Eye (tissue), 1 donor: ENCODE data around the gene MPPE1.
A peak's percentile ranks its signal among the peaks of the same experiment; 100 is the strongest.
"Not testable (repeated sequence)": the region's sequence is repeated elsewhere in the genome, so short reads cannot be mapped to it uniquely, and the experiment has no call there.

Source experiments
- DNase-seq: peaks from one replicate; pipeline ENCODE4 v3.0.0-alpha.2; 2015

The MPPE1 gene

DNA sequence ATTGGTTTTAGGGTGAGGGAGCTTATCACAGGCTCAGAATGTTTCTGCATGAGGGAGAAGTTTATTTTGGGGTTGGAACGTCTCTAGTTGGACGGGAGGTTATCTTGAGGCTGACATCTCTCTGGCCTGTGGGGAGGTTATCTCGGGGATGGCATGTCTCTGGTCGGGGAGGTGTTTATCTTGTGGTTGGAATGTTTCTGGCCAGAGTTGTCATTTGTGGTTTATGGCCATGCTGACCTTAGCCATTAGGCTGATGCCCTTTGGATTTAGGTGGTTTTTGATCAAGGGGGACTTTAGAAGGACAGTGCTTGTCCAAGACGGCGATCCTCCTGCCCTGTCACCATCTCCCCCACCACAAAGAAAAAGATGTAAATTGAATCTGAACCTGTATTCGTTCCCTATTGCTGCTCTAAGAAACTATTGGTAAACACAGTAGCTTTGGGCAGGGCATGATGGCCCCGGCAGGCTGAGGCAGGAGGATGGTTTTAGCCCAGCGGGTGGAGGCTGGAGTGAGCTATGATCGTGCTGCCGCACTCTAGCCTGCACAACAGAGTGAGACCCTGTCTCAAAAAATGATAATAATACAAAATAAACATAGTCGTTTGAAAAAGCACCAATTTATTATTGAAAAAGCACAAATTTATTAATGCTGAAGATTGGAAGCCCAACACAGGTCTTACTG is 17.8 kb upstream of the MPPE1 start:
- no peak for DNase-seq

GRCh38 chr18:11923450-11923849 is 15.3 kb upstream of the MPPE1 start:
- DNase-seq = no peak

- not testable (repeated sequence) for DNase-seq
Observed at GRCh38 chr18:11919522-11919921, 11.4 kb upstream of the MPPE1 start.

DNA sequence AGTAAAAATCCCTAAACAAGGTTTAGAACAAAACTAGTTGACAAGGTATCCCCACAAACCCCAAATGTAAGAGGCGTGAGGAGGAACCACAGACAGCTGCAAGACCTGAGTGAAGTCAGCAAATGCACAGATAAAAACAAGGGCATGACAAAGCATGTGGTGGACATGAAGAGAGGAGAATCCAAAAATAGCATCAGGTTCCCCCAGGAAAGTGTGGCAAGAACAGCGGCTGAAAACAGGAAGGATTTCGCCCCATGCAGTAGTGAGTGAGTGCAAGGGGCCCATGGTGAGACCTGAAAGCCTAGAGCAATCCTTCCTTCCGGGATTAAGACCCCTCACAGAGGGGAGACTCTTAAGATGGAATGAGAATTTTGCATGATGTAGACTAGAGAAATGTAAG is 8.8 kb upstream of the MPPE1 start:
- DNase-seq = not testable (repeated sequence)

- no peak for DNase-seq
Observed at GRCh38 chr18:11909591-11910026, 1.5 kb upstream of the MPPE1 start.

DNA sequence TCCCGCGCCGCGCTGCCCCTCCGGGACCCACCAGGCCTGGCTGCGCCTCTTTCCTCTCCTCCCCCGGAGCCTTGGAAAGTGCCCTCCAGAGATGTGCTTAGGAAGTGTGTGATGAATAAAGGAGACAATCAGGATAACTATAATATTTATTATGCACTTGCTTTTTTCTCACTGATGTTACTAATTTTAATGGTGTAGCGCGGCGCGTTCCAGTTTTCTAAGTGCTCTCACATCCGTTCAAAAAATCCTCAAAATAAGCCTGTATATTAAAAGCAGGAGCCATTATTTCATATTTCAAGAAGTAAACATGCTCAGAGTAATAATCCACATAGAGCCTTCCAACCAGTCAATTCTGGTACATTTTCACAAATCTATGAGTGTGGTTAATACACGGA is 941 bp upstream of the MPPE1 start:
- DNase-seq = no peak

GRCh38 chr18:11906926-11907874 is 917 bp downstream of the MPPE1 start:
- peak; percentile 2 for DNase-seq

GRCh38 chr18:11906176-11906575 is 1.9 kb downstream of the MPPE1 start:
- DNase-seq = no peak

DNA sequence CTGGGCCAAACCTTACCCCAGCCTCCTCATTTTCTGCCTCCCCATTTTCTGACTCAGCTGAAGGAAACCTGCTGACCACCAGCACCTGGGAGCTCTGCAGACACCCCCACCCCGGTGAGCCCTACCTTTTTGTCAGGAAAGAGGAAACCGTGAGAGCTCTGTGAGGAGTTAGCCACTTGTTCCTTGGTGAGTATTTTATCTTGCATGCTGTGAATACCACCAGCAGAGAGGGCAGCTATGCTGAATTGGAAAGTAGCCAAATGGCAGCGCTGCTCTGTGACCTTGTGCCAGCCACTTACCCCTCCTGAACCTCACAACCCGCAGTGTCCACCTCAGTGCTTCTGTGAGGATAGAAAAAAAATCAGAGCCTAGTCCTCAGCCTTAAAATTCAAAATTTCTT is 2.5 kb downstream of the MPPE1 start:
- DNase-seq = no peak

- DNase-seq = no peak
Observed at GRCh38 chr18:11902522-11903292, 5.4 kb downstream of the MPPE1 start.

GRCh38 chr18:11901826-11902438 is 6.2 kb downstream of the MPPE1 start:
- no peak for DNase-seq

GRCh38 chr18:11899063-11899462 is 9.1 kb downstream of the MPPE1 start:
- DNase-seq = no peak

DNA sequence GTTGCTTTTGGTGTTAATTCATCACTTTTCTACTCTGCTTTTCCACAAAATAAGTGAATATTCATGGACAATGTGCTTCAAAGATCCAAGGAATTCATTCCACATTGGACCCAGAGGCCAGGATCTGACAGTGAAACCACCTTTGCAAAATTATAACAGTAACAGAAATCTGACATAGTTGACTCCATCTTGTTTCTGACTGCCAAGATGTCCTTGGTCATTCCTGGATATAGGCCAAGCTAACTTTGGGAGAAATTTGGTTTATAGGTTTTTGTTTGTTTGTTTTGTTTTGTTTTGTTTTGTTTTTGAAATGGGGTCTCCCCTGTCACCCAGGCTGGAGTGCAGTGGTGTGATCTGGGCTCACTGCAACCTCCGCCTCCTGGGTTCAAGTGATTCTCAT is 10.3 kb downstream of the MPPE1 start:
- no peak for DNase-seq

GRCh38 chr18:11892438-11892837 is 15.7 kb downstream of the MPPE1 start:
- not testable (repeated sequence) for DNase-seq

DNA sequence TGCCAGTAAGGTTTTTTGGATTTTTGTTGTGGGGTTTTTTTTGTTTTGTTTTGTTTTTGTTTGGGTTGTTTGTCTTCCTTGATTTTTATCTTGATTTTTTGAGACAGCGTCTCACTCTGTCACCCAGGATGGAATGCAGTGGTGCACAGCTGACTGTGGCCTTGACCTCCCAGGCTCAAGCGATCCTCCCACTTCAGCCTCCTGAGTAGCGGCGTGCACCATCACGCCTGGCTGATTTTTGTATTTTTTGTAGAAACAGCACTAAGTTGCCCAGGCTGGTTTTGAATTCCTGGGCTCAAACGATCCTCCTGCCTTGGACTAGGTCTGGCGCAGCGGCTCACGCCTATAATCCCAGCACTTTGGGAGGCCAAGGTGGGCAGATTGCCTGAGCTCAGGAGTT is 16.4 kb downstream of the MPPE1 start:
- DNase-seq = no peak

DNA sequence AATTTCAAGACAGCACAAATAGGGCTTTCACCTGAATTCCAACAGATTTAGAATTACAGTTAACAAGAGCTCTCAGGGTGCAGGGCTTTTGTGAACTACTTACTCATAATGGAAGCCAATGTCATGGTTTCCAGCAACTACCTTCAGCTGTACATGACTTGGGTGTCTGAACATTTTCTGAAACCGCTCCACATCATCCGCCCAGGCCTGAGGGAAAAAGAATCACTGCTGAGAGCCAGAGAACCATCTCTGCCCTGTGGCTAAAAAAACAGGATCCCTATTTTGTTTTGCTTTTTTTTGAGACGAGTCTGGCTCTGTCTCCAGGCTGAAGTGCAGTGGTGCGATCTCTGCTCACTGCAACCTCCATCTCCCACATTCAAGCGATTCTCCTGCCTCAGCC is 18.8 kb downstream of the MPPE1 start:
- no peak for DNase-seq

DNA sequence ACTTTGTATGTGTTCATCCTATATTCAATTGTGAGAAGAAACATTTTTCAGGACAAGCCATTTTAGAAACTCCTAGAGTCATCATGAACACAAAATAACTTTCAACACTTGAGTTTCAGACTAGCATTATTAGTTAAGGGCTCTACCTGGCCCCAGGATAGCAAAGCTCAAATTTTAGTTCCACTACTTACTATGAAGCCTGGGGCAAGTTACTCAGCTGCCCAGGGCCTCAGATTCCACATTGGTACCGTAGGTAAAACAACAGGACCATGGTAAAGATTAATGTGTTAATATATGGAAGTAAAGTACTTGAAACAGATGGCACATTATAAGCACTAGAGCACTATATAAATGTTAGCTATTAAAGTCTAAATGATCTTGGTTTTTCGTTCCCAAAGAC is 19.4 kb downstream of the MPPE1 start:
- no peak for DNase-seq

- DNase-seq = no peak
Observed at GRCh38 chr18:11887328-11888128, 20.6 kb downstream of the MPPE1 start.

GRCh38 chr18:11886577-11887110 is 21.5 kb downstream of the MPPE1 start:
- no peak for DNase-seq

- DNase-seq = no peak
Observed at GRCh38 chr18:11885278-11885947, 22.7 kb downstream of the MPPE1 start.

GRCh38 chr18:11884396-11885030 is 23.6 kb downstream of the MPPE1 start:
- no peak for DNase-seq
